ELR (cell line): ENCODE results near the gene ZBTB7C.
A peak's percentile ranks its signal among the peaks of the same experiment; 100 is the strongest.

Source experiments
- DNase-seq: peaks from one replicate; pipeline ENCODE4 v3.0.0-alpha.2; 2015; ENCODE audit warnings: low read depth

Gene ZBTB7C

DNA sequence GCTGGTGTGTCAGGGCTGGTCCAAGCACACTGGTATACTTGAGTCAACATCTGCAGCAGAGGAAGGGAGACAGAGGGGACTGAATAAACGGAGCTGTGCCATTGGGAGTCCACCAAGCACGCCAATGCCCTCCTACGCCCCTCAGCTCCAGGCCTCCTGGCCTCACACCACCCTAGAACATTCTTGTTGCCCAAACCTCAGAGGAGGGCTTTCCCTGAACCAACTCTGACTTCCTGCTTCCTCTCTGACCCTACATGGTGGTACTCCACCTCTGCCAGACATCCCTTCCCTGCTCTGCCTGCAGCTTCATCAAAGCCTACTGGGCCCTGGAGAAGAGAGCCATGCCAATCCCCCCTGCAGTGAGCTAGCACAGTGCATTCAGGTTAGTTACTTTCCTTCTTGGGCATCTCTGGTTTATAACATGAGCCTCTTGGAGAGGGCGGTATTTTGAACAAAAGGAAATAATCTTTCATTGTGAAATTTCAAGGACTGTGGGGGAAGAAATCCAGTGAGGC is 54.4 kb downstream of the ZBTB7C start:
- DNase-seq, result no peak

DNA sequence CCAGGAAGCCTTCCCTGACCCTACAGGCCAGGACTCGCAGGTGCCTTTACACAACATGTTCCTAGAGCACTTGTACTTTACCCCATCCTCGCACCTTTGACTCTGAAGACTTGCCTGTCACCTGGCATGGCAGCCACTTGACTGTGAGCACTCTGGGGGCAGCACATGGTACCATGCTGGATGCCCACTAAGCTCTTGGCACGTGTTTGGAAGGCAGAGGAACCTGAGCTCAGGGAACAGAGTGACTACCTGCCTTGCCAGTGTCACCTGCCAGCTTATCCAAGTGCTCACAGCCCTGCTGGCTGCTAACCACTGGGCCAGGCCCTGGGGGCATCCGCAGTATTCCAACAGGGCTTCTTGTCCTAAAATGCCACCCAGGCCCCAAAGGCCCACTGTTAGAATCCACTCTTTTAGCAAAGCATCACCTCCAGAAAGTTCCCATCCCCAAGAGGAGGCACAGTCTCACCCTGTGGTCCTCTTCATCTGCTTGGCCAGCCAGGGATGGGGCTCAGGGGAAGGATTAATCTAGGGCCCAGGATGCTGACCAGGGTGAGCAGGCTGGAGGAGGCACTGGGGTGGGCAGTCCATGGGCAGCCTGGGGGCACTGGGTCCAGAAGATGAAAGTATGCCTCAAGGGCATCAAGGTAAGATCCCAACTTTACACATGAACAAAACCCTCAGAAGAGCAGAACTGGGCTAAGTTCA is 57.0 kb downstream of the ZBTB7C start:
- no peak for DNase-seq

DNA sequence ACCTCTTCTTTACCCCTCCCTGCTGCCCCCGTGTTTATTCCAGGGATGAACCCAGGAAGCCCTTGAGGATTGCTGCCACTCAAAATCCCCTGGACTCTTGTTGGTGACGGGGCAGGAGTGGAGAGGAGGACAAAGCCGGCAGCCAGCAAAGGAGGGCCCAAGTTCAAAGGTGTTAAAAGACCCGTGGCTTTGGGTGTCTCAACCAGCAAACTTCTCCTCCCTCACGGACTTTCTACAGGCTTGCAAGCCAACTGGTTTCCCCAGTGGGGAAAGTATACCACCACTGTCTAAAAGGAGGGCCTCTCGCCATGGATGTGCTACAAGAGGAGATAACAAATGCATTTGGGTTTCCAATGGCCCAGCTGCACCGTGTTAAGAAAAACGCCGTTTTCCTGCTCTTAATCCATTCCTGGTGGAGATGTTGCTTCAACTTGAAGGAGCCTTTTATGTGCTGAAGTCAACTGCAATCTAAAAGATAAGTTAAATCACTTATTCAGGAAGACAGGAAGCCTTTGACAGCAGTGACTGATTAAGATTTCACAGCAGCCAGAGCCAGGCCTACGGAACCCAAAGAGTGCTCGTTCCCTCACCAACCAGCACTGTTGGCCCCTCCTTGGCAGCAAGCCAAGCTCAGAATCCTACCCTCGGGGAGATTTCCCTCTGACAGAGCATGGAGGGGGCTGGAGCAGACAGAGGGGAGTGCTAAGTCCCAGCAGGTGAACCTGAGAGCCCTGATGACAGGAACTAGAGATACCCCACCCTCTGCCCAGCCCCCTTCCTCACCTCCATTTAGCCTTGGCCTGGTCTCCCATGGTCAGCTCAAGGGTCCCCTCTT is 57.8 kb downstream of the ZBTB7C start:
- DNase-seq, result no peak

DNA sequence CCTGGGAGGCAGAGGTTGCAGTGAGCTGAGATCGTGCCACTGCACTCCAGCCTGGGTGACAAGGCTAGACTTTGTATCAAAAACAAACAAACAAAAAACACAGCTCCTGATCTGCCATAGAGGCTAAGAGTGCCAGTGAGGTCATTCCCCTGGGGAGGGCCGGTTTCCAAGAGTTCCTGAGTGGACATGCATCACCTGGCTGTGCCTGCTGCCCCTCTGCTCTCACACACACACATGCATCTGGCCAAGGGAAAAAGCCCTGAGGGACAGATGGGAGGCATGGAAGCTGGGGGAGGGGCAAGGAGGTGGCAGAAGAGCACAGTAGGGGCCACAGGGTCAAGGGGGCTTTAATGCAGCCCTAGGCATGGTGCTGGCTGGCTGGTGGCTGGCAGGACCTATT is 60.4 kb downstream of the ZBTB7C start:
- DNase-seq, result no peak

DNA sequence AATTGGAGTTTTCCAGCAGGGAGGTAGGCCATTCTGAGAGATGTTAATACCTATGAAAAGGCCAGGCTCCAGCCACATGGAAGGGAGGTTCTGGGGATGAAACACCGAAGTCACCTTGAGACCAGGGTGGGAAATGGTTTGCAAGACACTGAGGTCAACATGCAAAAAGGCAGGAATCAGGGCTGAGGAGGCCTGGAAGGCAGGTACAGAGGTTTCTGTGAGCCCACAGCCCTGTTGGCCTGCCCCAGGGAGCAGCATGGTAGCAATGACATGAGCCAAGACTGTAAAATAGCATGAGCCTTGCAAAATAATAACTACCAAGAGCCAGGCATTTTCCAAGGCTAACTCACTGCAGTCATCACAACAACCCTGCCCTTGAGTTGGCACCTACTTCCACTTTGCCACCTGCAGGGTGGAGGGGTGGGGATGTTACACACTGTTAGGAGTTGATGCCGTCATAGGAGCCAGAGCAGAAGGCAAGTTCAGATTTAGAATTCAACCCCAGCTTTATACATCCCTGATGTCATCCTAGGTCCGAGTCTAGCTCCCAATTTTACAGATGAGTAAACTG is 61.3 kb downstream of the ZBTB7C start:
- DNase-seq, result no peak

DNA sequence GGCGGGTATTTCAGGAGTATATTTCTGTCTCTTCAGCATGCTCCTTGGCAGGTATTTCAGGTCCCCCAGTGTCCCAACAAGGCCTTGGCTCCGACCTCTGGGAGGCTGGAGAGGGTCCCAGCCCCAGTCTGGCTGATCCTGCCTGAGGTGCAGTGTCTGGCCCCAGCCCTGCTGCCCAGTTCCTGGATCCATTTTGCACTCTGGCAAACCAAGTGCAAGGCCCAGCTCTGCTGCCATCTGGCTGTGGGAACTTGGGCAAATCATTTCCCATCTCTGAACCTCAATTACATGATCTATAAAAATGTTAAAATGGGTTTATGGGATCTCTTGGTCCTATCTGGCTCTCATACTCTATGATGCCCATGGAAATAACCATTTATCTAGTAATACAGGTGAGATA is 63.6 kb downstream of the ZBTB7C start:
- peak; percentile 38 for DNase-seq

DNA sequence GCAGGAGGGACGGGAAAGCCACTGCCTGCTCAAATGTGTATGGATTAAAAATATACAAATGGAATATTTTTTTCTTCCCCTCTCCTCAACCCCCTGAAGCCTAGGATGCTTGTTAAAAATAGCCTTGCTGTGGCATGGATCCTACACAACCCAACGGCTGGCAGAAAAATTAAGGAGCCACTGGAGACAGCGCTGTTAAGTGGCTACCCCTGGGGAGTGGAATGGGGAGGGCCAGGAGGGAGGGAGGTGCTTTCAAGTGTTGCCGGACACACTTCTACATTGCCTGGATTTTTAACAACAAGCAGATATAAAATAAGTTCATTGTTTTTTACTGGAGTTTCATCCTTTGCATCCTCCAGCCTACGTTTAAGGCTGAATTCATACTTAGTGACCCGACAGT is 66.6 kb downstream of the ZBTB7C start:
- DNase-seq, result no peak

DNA sequence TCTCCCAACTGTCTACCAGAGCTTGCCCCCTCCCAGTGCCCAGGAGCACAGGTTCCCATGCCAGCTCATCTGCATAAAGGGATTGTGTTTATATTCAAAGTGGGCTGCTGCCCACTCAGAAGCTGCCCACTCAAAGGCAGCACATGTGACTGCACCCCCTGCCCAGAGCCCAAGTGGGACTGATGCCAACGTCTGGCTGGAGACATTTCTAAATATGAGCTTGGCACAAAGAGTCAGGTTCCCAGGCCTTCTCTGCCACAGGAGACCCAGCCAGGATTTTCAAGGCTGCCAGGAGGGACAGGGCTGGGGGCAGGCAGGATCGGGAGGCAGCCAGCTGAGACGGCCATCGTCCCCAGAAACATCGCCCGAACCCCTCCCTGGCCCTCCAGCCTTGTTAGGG is 67.1 kb downstream of the ZBTB7C start:
- DNase-seq, result no peak

DNA sequence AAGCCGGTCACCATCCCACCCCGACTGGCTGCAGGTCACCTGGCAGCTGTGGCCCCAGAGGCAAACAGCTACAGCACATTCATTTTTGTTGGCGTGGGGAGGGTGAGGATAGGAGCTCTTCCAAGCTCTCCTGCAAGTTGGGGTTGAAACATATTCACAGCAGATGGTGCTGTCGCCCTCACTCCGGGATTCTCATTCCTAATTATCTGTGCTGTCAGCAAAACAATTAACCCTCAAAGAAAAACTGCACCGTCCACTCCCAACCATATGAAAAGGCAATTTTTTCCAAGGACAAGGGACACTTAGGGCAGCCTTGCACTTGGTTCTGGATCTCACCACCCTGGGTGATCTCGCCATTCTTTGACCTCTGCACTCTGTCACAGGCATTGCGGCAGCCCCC is 68.6 kb downstream of the ZBTB7C start:
- DNase-seq, result no peak

DNA sequence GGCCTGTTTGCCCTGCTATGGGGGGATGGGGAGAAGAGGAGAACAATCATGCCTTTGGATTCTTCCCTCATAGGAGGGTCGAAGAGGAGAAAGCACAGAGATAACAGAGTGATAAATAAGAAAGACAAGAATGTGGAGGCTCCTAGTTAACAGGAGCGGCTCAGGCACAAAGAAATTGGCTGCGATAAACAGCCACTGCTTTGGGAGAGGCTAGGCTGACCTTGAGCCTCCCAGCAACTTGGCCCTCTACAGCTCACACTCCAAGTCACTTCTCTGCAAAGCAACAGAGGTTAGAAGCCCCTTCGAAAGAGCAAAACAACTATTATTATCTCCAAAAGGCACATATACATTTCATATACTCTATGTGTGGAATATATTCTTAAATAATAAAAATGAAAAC is 69.5 kb downstream of the ZBTB7C start:
- no peak for DNase-seq

DNA sequence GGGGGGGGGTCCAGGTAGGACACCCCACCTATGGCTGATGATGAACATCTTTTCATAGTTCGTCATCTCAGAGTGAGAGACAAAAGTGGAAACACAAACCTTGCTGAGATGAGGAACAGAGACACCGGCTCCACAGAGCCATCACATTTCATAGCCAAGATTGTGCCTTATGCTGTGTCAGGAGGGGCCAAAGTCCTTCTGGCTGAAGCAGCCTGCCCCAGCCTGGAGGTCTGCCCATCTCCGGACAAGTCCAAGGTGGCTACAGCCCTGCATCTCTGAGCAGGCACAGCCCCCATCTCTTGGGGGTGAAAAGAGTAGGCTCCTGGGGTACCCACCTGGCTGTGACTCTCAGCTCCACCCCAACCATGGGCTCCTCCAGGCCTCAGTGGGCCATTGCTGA is 70.3 kb downstream of the ZBTB7C start:
- DNase-seq, result no peak

DNA sequence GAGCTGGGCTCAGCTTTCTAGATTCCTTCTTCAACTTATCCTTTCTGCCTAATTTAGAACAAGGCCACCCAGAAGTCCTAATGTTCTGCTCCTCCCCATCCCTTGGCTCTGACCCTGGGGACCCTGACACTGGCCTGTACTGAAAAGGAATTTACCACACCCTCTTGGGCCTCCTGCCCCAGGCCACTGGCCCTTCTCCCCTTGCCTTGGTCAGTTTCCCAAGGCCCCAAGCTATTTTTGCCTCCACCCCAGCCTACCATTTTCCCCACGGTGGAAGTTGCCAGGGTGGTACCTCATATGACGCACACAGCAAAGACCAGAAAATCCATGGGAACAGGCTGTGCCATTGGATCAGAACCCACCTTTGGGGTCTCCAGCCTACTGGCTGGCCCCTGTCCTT is 72.1 kb downstream of the ZBTB7C start:
- no peak for DNase-seq

DNA sequence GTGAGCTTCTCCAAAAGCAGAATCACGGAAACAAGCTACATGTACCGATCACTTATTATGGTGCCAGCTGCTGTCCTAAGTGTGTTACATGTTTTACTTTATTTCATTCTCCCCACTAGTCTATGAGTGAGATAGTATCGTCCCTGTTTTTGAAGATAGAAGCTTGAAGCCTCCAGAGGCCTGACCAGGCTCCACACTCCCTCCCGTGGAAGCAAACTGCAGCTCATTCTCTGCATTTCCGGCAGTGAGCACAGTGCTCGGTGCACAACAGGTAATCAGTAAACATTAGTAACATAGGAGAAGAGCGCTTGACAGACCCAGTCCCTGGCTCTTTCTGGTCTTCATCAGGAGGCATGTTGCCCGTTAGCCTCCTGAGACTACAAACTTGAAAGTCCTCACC is 72.9 kb downstream of the ZBTB7C start:
- DNase-seq, result no peak

DNA sequence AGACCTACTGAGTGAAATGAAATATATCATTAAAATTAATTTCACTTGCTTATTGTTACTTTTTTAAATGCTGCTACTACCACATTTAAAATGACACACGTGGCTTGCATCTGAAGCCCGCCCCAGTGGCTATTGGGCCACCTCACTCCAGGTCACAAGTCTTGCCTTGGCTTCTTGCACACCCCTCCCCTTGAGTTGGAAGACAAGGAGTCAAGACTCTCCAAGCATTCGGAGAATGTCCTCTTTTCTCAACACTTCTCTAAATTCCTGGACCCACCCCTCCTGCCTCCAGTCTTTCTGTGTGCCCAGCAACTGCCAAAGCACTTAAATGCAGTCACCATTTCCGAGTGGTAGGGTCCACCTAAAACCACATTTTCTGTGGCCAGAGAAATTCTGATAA is 73.4 kb downstream of the ZBTB7C start:
- DNase-seq, result no peak

DNA sequence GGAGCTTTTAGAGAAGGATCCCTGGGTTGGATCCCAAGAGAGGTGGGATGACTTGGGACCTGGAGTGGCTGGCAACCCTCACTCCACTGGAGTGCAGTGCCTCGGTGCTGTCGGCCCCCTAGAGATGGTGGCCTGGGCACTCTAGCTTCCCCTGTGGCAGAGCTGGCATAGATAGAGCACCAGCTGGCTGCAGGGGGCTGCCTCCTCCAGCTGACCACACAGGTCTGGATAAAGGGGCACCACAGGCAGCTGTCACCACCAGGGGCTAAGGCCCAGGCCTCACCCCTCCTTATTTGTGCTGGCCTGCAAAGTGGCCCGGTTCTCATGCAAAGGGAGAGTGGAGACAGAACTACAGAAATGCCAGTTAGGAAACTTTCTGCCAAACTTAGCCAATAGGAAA is 74.3 kb downstream of the ZBTB7C start:
- DNase-seq, result no peak

DNA sequence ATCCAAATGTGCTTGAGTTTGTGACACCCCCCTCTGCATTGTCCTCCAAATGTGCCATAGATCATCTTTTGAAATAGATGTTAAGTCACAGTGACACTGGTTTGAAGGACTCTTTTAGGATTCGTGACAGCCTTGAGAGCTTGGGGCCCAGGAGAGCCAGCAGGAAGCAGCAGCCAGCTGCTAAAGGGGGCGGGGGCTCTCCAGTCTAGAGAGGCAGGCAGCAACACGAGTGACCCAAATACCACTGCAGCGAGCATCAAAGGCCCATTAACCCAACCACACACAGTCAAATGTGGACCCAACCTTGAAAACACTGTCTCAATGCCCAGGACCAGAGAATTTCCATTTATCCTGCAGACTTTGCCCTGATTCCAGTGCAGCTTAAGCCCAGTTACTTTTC is 75.6 kb downstream of the ZBTB7C start:
- no peak for DNase-seq

DNA sequence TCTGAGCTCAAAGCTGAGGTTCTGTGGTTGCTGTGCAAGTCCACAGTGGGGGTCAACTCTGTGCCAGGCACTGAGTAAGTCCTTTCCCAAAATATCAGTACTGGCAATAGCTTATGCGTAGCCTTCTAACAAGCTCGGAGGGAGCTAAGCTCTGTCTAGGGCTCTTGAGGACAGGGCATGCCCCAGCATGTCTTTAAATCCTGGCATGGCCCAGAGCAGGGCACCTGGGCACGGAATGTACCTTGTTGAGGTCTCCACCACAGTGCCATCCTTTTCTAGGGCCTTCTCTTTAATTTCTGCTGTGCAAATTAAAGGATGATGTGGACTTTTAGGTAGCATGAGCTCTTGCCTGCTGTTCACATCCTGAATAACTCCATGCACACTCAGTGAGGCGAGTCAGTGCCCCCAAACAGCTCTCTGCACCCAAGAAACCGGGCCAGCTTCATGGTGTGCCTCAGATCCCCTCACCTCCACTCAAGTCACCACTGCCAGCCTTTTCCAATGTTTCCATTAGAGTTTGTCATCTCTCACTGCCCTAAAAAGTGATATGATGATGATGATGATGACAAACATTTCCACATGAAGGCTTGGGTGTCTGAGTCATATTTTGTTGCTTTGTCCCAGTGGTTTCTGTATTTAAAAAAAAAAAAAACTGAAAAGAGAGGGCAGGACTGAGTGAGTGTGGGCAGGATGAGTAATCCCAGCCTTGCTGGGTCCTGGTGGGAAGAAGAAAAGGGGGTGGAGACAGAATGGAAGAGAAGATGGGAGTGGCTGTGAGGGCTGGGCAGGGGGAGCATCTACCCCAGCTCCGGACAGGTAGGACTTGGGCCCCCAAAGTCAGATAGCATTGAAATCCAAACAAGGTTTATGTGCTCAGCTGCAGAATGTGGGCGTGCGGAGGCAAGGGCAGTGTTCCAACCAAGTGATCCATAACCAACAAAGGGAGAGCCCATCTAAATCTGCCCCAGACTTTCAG is 78.9 kb downstream of the ZBTB7C start:
- peak; percentile 88 for DNase-seq

DNA sequence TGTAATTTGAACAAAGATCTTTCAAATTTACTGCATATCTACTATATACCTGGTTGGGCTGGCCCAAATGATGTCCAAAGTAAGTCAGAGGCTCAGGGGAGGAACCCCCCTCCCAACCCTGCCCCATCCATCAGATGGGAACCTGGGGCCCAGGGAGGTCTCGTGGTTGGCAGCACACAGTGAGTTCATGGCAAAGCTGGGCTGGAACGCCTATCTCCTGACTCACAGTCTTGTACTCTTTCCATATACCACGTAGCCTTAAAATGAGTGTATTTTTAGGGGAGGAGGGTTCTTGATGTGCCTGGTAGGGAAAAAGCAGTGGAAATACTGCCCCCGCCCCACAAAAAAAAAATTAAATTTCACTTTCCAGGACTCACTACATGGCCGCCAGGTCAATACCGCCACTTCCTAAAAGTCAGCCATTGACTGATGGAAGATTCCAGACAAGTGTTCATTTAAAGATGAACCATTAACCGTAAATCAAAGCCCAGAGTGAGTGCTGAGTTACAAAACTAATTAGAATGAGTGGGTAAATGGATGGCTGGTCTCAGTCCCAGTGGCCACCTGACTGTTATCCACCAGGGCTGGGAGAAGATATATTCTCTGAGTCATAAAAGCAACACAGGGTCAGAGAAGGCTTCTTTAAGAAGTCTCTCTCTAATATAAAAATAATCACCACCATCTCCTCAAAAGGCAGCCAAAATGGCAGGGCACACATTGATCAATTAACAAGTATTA is 80.5 kb downstream of the ZBTB7C start:
- peak; percentile 75 for DNase-seq

DNA sequence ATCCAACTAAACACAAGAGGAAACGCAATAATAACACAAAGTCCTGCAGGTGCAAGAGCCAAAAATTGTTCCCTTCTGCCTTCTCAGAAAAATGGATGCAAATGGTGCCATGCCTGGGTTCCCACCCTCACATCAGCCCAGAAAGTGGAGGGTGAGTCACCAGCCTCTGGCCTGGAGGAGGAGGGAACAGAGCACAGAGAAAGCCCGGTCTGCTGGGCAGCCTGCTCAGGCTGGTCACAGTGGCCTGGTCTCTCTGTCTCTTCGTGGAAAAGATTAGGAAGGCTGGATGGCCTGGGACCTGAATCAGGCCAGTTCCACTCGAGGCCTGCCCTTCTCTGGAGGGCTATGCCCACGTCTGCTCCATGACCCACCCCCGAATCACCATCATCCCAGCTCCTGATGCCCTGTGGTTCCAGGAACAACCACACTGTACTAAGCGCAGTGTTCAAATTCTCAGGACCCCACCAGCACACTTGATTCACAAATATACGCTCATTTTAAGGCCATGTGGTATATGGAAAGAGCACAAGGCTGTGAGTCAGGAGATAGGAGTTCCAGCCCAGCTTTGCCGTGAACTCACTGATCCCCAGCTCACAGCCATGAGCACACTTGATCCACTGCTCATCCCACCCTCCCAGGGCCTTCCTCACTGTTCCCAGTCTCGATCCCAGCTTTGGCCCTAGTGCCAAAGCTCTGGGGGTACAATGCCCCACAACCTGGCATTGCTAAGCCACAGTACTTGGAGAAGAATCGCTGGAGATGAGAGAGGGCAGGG is 82.1 kb downstream of the ZBTB7C start:
- peak; percentile 66 for DNase-seq

DNA sequence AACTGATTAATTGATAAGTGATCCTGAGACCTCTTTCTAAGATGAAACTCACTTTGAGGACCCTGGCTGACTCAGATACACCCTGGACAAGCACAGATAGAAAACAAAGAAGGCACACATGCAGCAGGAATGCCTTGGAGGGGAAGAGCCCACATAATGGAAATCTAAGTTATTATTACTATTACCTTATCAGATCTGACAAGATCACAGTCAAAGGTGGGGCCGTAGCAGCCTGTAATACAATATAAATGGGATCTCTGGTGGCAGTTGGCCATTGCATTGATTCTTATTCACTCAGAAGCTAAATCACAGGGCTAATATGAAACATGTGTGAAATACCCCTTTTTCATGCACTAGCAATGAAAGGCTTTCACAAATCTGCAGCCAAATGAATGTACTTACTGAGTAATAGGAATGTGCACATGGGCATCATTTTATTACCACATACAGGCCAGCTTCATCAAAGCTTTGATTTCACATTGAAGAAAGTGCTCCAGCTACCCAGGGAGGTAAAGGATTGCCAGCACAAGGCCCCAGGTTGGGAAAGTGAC is 84.0 kb downstream of the ZBTB7C start:
- DNase-seq, result no peak
